Measurements from ENCODE around the gene RCL1. TPM values are rescaled to one million over a fixed set of nuclear protein-coding genes. Genes with fewer than 3 reads are reported as not detected.
A peak's percentile ranks its signal among the peaks of the same experiment; 100 is the strongest.

RCL1 gene
- total RNA-seq, 2 donors from 2014 or later = 18.6 to 31.9 TPM

- peaks cover 14% of the 10 kb centered on the region for H3K9me3 Mint-ChIP-seq
- H3K4me3 Mint-ChIP-seq = no peak overlapping the region
- no peaks in the 10 kb centered on the region for H3K27me3 Mint-ChIP-seq
- DNase-seq (ENCODE audit: low spot score) (no peak), ATAC-seq (no peak)
- peaks cover 11 to 16% of the 10 kb centered on the region in 2 donors for H3K4me1 Mint-ChIP-seq (ENCODE audit: low read depth in 2 of 2)
- H3K36me3 Mint-ChIP-seq = peaks cover 38% of the 10 kb centered on the region
- H3K27ac Mint-ChIP-seq = peak overlapping the region in 1 of 2 donors; percentile 53
These were observed 12.6 kb downstream of the RCL1 start for GRCh38 chr9:4805191-4805918.

- Mint-ChIP-seq H3K27ac (no peak overlapping the region), H3K27me3 (no peaks in the 10 kb centered on the region), H3K9me3 (peaks cover 14% of the 10 kb centered on the region), H3K4me3 (no peak overlapping the region), H3K4me1 (ENCODE audit: low read depth in 2 of 2) (peaks cover 20 to 27% of the 10 kb centered on the region in 2 donors), H3K36me3 (peaks cover 34% of the 10 kb centered on the region)
- ATAC-seq = no peak
- no peak for DNase-seq (ENCODE audit: low spot score)
These were observed 17.8 kb downstream of the RCL1 start for GRCh38 chr9:4810565-4810964.

GRCh38 chr9:4811824-4812223 lies 19.1 kb downstream of the RCL1 start:
- DNase-seq (ENCODE audit: low spot score) (no peak), ATAC-seq (no peak)
- Mint-ChIP-seq H3K27me3 (no peaks in the 10 kb centered on the region), H3K27ac (no peak overlapping the region), H3K36me3 (peaks cover 24% of the 10 kb centered on the region), H3K4me1 (ENCODE audit: low read depth in 2 of 2) (peaks cover 23 to 29% of the 10 kb centered on the region in 2 donors), H3K4me3 (no peak overlapping the region), H3K9me3 (peaks cover 6% of the 10 kb centered on the region)

GRCh38 chr9:4812858-4813257 lies 20.1 kb downstream of the RCL1 start:
- peaks cover 23 to 28% of the 10 kb centered on the region in 2 donors for H3K4me1 Mint-ChIP-seq (ENCODE audit: low read depth in 2 of 2)
- H3K9me3 Mint-ChIP-seq = peaks cover 3% of the 10 kb centered on the region
- no peak for ATAC-seq
- H3K27ac Mint-ChIP-seq = no peak overlapping the region
- DNase-seq (ENCODE audit: low spot score) = no peak
- H3K36me3 Mint-ChIP-seq = peaks cover 16% of the 10 kb centered on the region
- no peak overlapping the region for H3K4me3 Mint-ChIP-seq
- H3K27me3 Mint-ChIP-seq = no peaks in the 10 kb centered on the region

- peaks cover 9% of the 10 kb centered on the region for H3K36me3 Mint-ChIP-seq
- H3K27me3 Mint-ChIP-seq = no peaks in the 10 kb centered on the region
- H3K4me1 Mint-ChIP-seq (ENCODE audit: low read depth in 2 of 2) = peaks cover 23 to 26% of the 10 kb centered on the region in 2 donors
- H3K4me3 Mint-ChIP-seq = peak overlapping the region; percentile 13
- H3K27ac Mint-ChIP-seq = peak overlapping the region; percentile 7 to 70
- peaks cover 3% of the 10 kb centered on the region for H3K9me3 Mint-ChIP-seq
- no peak for ATAC-seq
- no peak for DNase-seq (ENCODE audit: low spot score)
These were observed 22.2 kb downstream of the RCL1 start for GRCh38 chr9:4814913-4815312.

GRCh38 chr9:4815381-4815956 lies 22.7 kb downstream of the RCL1 start:
- Mint-ChIP-seq H3K27me3 (no peaks in the 10 kb centered on the region), H3K9me3 (peaks cover 3% of the 10 kb centered on the region), H3K36me3 (peaks cover 9% of the 10 kb centered on the region), H3K4me1 (ENCODE audit: low read depth in 2 of 2) (peaks cover 23 to 24% of the 10 kb centered on the region in 2 donors), H3K4me3 (peak overlapping the region; percentile 12), H3K27ac (peak overlapping the region; percentile 7 to 70)
- ATAC-seq = no peak
- no peak for DNase-seq (ENCODE audit: low spot score)

- Mint-ChIP-seq H3K36me3 (peaks cover under 1% of the 10 kb centered on the region), H3K9me3 (no peaks in the 10 kb centered on the region), H3K4me1 (ENCODE audit: low read depth in 2 of 2) (peaks cover 14 to 19% of the 10 kb centered on the region in 2 donors), H3K27ac (no peak overlapping the region), H3K27me3 (no peaks in the 10 kb centered on the region), H3K4me3 (no peak overlapping the region)
- DNase-seq (ENCODE audit: low spot score) (no peak), ATAC-seq (no peak)
These were observed 27.4 kb downstream of the RCL1 start for GRCh38 chr9:4820168-4820567.

GRCh38 chr9:4821133-4821532 lies 28.4 kb downstream of the RCL1 start:
- DNase-seq (ENCODE audit: low spot score) (no peak), ATAC-seq (no peak)
- Mint-ChIP-seq H3K36me3 (no peaks in the 10 kb centered on the region), H3K4me3 (no peak overlapping the region), H3K4me1 (ENCODE audit: low read depth in 2 of 2) (peaks cover 7 to 13% of the 10 kb centered on the region in 2 donors), H3K27me3 (no peaks in the 10 kb centered on the region), H3K9me3 (no peaks in the 10 kb centered on the region), H3K27ac (no peak overlapping the region)

GRCh38 chr9:4822057-4822456 lies 29.3 kb downstream of the RCL1 start:
- ATAC-seq (no peak), DNase-seq (ENCODE audit: low spot score) (no peak)
- Mint-ChIP-seq H3K9me3 (no peaks in the 10 kb centered on the region), H3K36me3 (peaks cover 2% of the 10 kb centered on the region), H3K27ac (no peak overlapping the region), H3K27me3 (no peaks in the 10 kb centered on the region), H3K4me1 (ENCODE audit: low read depth in 2 of 2) (peaks cover 7 to 12% of the 10 kb centered on the region in 2 donors), H3K4me3 (no peak overlapping the region)

- Mint-ChIP-seq H3K9me3 (no peaks in the 10 kb centered on the region), H3K27me3 (no peaks in the 10 kb centered on the region), H3K4me3 (no peak overlapping the region), H3K4me1 (ENCODE audit: low read depth in 2 of 2) (peaks cover 5 to 7% of the 10 kb centered on the region in 2 donors), H3K27ac (no peak overlapping the region), H3K36me3 (peaks cover 7% of the 10 kb centered on the region)
- ATAC-seq (no peak), DNase-seq (ENCODE audit: low spot score) (no peak)
These were observed 33.8 kb downstream of the RCL1 start for GRCh38 chr9:4826417-4827166.

- no peak for ATAC-seq
- no peak overlapping the region for H3K27ac Mint-ChIP-seq
- DNase-seq (ENCODE audit: low spot score) = no peak
- no peaks in the 10 kb centered on the region for H3K27me3 Mint-ChIP-seq
- no peaks in the 10 kb centered on the region for H3K9me3 Mint-ChIP-seq
- H3K4me3 Mint-ChIP-seq = no peak overlapping the region
- H3K36me3 Mint-ChIP-seq = peaks cover 7% of the 10 kb centered on the region
- H3K4me1 Mint-ChIP-seq (ENCODE audit: low read depth in 2 of 2) = peaks cover under 1 to 2% of the 10 kb centered on the region in 2 donors
These were observed 34.5 kb downstream of the RCL1 start for GRCh38 chr9:4827224-4827623.

- ATAC-seq (no peak), DNase-seq (ENCODE audit: low spot score) (no peak)
- Mint-ChIP-seq H3K27me3 (no peaks in the 10 kb centered on the region), H3K4me3 (no peak overlapping the region), H3K4me1 (ENCODE audit: low read depth in 2 of 2) (peaks cover 0 to 11% of the 10 kb centered on the region in 2 donors), H3K9me3 (no peaks in the 10 kb centered on the region), H3K36me3 (peaks cover 7% of the 10 kb centered on the region), H3K27ac (no peak overlapping the region)
These were observed 36.0 kb downstream of the RCL1 start for GRCh38 chr9:4828761-4829160.

- no peak for ATAC-seq
These were observed 37.2 kb downstream of the RCL1 start for GRCh38 chr9:4829969-4830368.

GRCh38 chr9:4830699-4831098 lies 38.0 kb downstream of the RCL1 start:
- no peak overlapping the region for H3K4me3 Mint-ChIP-seq
- H3K9me3 Mint-ChIP-seq = no peaks in the 10 kb centered on the region
- peaks cover 7% of the 10 kb centered on the region for H3K36me3 Mint-ChIP-seq
- no peaks in the 10 kb centered on the region for H3K27me3 Mint-ChIP-seq
- H3K27ac Mint-ChIP-seq = no peak overlapping the region
- DNase-seq (ENCODE audit: low spot score) (no peak), ATAC-seq (no peak)
- peaks cover 3 to 13% of the 10 kb centered on the region in 2 donors for H3K4me1 Mint-ChIP-seq (ENCODE audit: low read depth in 2 of 2)

More at GRCh38 chr9:4829969-4830368, 37.2 kb downstream of the RCL1 start:
- H3K4me3 Mint-ChIP-seq = no peak overlapping the region
- H3K4me1 Mint-ChIP-seq (ENCODE audit: low read depth in 2 of 2) = peaks cover 2 to 13% of the 10 kb centered on the region in 2 donors
- H3K36me3 Mint-ChIP-seq = peaks cover 7% of the 10 kb centered on the region
- no peak for DNase-seq (ENCODE audit: low spot score)
- H3K27me3 Mint-ChIP-seq = no peaks in the 10 kb centered on the region
- H3K9me3 Mint-ChIP-seq = no peaks in the 10 kb centered on the region
- no peak overlapping the region for H3K27ac Mint-ChIP-seq

All from natural killer cell treated with Interleukin-12 subunit alpha and Interleukin-12 subunit beta and Interleukin-15 and Interleukin-18, amount 100 ng/mL, for 72 hours (primary cell).